Measurements from ENCODE around the gene NTNG2. TPM values are rescaled to one million over a fixed set of nuclear protein-coding genes. Genes with fewer than 3 reads are reported as not detected.
A peak's percentile ranks its signal among the peaks of the same experiment; 100 is the strongest.

NTNG2 gene
- total and polyA plus RNA-seq, 2 of the 13 experiments (the other 11 are each of a cell fraction or from before 2014, with no cell fraction given), result 0.02 to 0.36 TPM

- Histone ChIP-seq H3K36me3 (replicated peaks in 1 of 2; ENCODE audit: control insufficient read depth in 1 of 2, insufficient read depth in 2 of 2, low read length in 2 of 2) (peaks cover 18 to 71% of the 10 kb centered on the region in 2 experiments), H3K27ac (ENCODE audit: extremely low read length, insufficient read depth, low read length) (no peak overlapping the region), H3K9me3 (ENCODE audit: low read length) (no peaks in the 10 kb centered on the region), H3K9ac (ENCODE audit: insufficient read depth, low read depth, low read length) (no peak overlapping the region), H3K4me1 (ENCODE audit: insufficient read depth, low read length) (peaks cover 18% of the 10 kb centered on the region), H3K4me2 (ENCODE audit: low read depth, low read length) (no peak overlapping the region), H3K4me3 (replicated peaks in 1 of 3; ENCODE audit: insufficient read depth in 1 of 3, low read depth in 2 of 3, low read length in 3 of 3) (no peak overlapping the region), H3K79me2 (ENCODE audit: insufficient read depth, low read length) (no peaks in the 10 kb centered on the region), H3K27me3 (ENCODE audit: control insufficient read depth in 1 of 2, insufficient read depth in 2 of 2, low read length in 2 of 2) (no peaks in the 10 kb centered on the region), H4K20me1 (ENCODE audit: insufficient read depth, low read length) (no peaks in the 10 kb centered on the region), H2AFZ (ENCODE audit: low read length) (no peak overlapping the region)
- no peak for FAIRE-seq
- peak; percentile 24; the same call in 1 of the 3 replicates for ATAC-seq
- ChIA-PET CTCF (ENCODE audit: low intra/inter-chr PET ratio, low total read pairs) (no interaction called here), POLR2A (no interaction called here)
- intact Hi-C loops (cut with micrococcal nuclease; ENCODE audit: unreplicated experiment), result no loop called here
- no peak for DNase-seq (ENCODE audit: low spot score)
- 95% methylated on average over 7 of the region's 7 CpGs for WGBS (ENCODE audit: low lambda C conversion rate)
- TF ChIP-seq ZUFSP (CRISPR knock-in tag; IDR thresholded peaks at IDR 0.05; ENCODE audit: borderline replicate concordance) (no peak), ZNF260 (CRISPR knock-in tag; IDR thresholded peaks at IDR 0.05; ENCODE audit: borderline replicate concordance, low read depth) (no peak), ZNF883 (CRISPR knock-in tag; IDR thresholded peaks at IDR 0.05; ENCODE audit: not compliant biosample characterization) (no peak), NFE2L2 (IDR thresholded peaks at IDR 0.05; ENCODE audit: low read length) (no peak), GPBP1L1 (CRISPR knock-in tag; IDR thresholded peaks at IDR 0.05) (no peak), ZNF547 (CRISPR knock-in tag; IDR thresholded peaks at IDR 0.05) (no peak), ZNF674 (CRISPR knock-in tag; IDR thresholded peaks at IDR 0.05; ENCODE audit: low read depth) (no peak), GABPB1 (CRISPR knock-in tag; IDR thresholded peaks at IDR 0.05) (no peak), ZNF747 (CRISPR knock-in tag; IDR thresholded peaks at IDR 0.05; ENCODE audit: borderline replicate concordance) (no peak), HMGXB4 (CRISPR knock-in tag; IDR thresholded peaks at IDR 0.05; ENCODE audit: borderline replicate concordance in 1 of 2, low read depth in 1 of 2) (no peak)
- in situ Hi-C loops (cut with HindIII; ENCODE audit: extremely low pct_ligation_motif_present, low pct_unique_long_range_greater_than_20kb), result no loop called here
- BruUV-seq (replicated peaks), result no TSS peak
Measured at GRCh38 chr9:132283863-132284262, 122.0 kb downstream of the NTNG2 start.

All from HepG2 (cell line).